NCI-H2196 treated with DMSO at 0.1 percent for 48 hours (cell line): ENCODE results near the gene HLA-DPB1.

ENCODE experiments used
- DNase-seq: peaks from one replicate; lab custom pipeline; 2025; ENCODE audit not compliant: unreplicated experiment; lab: John Stamatoyannopoulos, UW

HLA-DPB1 gene

GRCh38 chr6:33070909-33071308, 4.9 kb upstream of the HLA-DPB1 start:
- DNase-seq, result no peak

DNA sequence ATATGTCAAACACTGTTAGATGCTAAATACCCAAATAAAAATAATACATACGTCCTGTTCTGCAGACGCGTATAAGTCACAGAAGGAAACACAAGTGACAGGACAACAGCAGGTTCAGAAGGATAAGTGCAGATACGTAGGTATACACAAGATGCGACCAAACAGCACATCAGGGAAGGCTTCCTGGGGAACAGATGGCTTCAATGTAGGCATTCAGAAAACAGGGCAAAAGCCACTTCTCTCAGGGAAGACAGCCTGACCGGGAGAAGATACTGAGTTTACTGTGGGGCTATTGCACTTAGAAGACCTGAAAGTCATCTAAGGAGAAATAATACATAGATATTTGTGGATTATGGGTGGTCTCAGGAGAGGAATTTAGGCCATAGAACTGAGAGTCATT, 4.2 kb upstream of the HLA-DPB1 start:
- DNase-seq, result no peak

- DNase-seq, result no peak
Measured at GRCh38 chr6:33072508-33073100, 3.2 kb upstream of the HLA-DPB1 start.

DNA sequence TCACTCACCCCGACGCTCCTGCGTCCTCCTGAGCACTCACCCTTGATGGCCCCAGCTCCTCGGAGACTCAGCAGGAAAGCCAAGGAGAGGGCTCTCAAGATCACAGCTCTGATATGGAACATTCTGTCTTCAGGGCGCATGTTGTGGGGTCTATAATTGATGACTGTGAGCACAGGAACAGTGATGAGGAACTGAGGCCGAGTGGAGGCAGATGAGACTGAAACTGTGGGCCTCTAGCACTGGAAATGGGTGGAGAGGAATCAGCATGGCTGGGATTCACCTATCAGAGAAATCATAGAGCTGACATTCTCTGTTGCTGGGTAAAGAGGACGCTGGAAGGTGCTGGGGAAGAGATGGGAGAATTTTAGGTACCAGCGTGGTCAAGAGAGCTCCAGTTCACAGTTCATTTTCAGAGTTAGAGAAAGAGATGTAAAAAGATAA, 2.3 kb upstream of the HLA-DPB1 start, which contains the start of gene HLA-DPA1:
Gene HLA-DPA1 (minus strand): TSS at position 219 of the 441 bp plus-strand sequence.
- no peak for DNase-seq

- no peak for DNase-seq
Measured at GRCh38 chr6:33075208-33075567, 602 bp upstream of the HLA-DPB1 start.

DNA sequence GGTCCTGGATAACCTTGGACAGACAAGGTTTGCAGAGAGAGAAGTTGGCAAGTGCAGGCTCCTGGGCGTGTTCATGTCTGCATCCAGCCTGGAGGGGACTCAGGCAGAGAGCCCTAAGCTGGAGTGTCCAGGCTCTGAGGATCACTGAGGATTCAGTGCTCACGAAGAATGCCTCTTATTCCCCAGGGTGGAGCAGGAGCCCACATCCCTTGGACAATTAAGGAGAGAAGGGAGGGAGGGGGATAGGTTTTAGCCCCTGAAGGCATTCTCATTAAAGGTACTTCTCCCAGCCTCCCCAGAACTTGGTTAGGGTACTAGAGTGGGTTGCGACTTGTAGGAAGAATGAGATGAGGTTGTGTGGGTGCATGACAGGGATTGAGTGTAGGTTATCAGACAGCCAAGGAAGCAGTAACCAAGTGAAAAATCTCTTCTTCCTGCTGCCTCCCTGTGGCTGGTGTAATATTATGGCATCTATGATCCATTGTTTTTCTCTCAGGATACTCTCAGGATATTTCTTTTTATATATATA, 680 bp downstream of the HLA-DPB1 start:
- DNase-seq, result no peak

GRCh38 chr6:33077908-33078307, 2.1 kb downstream of the HLA-DPB1 start:
- no peak for DNase-seq

DNA sequence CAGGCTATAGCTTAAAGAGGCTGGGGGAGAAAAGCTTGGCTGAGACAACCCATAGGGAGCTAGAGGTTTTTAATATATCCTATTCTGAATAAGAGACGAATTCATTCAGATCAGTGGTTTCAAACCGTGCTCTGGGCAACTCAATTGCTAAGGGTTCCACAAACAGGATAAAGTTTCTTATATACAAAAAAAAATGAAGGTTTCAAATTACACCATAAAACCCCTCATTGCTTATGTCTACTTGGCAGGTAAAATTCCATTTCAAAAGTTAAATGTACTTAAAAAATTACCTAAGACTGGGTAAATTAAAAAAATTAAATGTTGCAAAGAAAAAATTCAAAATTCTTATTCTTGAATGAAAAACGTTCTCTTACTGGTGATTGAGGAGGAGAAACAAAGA, 2.7 kb downstream of the HLA-DPB1 start:
- DNase-seq, result no peak

- no peak for DNase-seq
Measured at GRCh38 chr6:33078919-33079521, 3.2 kb downstream of the HLA-DPB1 start.

DNA sequence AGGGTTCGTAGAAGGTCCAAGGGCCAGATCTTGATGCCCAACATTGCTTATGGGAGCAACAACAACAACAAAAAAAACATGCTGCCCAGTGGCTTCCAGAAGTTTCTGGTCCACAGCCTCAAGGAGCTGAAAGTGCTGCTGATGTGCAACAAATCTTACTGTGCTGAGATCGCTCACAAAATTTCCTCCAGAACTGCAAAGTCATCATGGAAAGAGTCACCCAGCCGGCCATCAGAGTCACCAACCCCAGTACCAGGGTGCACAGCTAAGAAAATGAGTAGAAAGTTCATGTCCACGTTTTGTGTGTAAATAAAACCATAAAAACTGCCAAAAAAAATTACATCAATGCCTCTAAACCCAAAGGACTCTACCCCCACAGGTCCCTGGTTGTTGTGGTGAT, 3.8 kb downstream of the HLA-DPB1 start:
- DNase-seq, result no peak

DNA sequence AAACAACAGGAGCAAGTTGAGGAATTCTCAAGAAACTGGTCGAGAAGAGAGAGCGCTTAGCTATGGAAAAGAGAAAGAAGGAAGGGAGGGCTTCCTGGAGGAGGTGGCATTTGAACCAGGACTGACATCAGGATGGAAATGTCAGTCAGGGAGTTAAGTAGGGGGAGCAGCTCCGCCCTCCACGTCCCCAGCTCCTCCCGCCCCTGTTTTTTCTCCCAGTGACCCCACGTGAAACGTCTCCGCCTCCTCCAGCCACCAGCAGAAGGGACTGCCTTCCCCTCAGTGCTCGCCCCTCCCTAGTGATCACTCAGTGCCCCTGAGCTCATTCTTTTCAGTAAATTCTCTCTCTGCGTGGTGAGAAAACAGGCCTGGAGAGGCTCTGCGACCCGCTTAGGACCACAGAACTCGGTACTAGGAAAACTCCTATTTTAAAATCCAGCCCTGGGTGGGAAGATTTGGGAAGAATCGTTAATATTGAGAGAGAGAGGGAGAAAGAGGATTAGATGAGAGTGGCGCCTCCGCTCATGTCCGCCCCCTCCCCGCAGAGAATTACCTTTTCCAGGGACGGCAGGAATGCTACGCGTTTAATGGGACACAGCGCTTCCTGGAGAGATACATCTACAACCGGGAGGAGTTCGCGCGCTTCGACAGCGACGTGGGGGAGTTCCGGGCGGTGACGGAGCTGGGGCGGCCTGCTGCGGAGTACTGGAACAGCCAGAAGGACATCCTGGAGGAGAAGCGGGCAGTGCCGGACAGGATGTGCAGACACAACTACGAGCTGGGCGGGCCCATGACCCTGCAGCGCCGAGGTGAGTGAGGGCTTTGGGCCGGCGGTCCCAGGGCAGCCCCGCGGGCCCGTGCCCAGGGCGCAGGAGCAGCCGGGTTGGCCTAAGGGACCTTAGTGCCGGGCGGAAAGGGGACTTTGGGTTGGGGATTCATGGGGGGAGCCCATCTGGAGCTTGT, 4.6 kb downstream of the HLA-DPB1 start:
- no peak for DNase-seq

- DNase-seq, result no peak
Measured at GRCh38 chr6:33081098-33081824, 5.5 kb downstream of the HLA-DPB1 start.

DNA sequence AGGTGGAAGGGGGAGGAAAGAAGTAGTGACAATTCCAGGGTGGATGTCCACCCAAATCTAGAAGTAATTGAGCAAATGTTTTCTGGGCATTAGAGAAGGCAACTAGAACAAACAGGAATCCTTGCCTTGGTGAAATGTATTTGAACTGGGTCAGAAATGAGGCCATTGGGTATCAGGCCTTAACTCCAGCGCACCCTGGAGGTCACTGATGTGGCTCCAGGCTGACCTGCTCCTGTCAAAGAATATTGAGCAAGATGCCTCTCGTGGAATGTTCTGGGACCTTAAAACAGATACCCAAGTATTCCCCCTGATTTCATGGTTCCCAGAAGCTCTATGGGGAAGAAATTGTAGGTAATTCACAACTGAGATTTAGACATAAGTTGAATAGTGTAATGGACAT, 6.9 kb downstream of the HLA-DPB1 start:
- no peak for DNase-seq

DNA sequence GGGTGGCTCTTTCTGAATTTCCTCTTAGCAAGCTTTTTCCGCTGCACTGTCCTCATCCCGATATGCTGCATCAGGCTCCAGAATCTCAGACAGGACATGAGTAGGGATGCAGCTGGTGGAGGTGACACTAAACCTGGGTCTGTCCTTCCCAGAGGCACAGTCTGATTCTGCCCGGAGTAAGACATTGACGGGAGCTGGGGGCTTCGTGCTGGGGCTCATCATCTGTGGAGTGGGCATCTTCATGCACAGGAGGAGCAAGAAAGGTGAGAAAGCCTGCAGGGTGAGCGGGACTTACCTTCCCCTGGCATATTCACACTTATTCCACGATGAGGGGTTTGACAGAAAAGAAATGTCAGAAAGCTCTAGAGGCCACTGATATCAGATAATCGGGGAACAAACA, 9.8 kb downstream of the HLA-DPB1 start:
- DNase-seq, result no peak

DNA sequence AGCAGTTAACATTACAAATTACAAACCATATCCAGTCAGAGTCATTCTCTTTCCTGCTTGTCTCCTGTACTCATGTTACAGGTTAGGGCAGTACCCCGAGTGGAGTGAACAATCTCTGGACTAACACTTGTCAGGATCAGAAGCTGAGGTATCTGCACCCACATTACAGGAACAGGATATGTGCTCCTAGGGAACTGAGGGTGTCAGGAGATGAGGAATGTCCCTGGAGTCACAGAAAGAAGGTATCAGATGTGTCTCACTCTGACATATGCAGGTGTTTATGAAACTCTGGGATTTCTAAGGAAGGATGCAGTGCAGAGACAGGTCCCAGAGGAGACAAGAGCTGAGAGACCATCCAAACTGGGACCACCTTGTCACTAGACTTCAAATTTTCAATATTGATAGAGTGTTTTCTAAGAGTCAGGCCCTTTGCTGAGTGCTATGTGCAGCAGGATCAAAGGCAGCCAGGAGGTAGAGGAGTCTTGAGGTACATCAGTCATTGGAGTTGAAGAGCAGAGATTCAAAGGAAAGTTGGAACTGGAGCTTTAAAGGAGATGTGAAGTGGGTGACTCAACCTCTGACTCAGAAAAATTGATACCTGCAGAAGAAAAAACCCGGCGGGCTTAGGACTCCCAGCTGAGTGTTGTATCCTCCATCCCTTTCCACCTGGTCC, 12.6 kb downstream of the HLA-DPB1 start:
- DNase-seq, result no peak

DNA sequence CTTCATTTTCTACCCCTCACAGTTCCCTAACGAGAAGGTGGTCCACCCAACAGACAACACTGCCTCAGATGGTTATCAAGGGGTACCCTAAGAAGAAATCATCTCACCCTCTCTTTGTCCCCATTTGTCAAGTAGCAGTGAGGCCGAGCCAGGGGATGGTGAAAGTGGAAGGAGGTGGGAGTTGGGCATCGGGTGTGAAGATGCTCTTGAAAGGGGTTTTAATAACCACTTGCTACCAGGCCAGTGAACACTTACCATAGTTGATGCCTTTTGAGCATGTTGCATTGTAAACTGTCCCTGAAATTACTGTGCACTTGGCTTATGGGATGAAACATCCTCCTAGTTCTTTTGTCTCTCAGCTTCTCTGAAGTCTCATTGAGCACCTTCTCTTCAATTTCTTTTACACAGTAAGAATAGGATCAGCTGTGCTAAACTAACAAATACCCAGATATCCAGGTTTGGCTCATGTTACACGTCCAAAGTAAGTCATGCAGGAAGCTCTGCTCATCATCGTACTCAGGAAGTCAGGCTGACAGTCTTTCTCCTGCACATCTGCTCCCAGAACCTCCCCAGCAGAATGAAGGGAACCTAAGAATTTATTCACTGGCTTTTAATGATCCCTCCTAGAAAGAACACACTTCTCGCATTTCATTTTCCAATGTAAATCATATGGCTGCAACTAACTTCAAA, 13.3 kb downstream of the HLA-DPB1 start:
- DNase-seq, result no peak

DNA sequence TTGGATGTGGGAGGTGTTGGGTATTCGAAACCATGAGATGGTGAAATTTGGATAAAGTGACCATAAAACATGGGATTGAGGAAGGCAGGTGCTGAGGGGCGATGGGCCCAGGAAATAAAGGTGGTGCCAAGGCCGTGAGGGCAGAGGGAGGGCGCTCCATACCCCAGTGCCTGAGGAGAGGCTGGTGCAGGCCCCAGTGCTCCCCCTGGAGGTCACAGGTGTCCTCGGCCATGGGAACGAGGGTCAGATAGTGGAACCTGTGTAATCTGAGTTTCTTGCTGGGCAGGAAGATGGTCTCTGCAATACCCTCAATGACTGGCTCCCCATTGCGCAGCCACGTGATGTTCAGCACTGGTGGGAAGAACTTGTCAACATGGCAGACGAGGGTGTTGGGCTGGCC, 16.2 kb downstream of the HLA-DPB1 start:
- DNase-seq, result no peak

- DNase-seq, result no peak
Measured at GRCh38 chr6:33092385-33092784, 16.6 kb downstream of the HLA-DPB1 start.

DNA sequence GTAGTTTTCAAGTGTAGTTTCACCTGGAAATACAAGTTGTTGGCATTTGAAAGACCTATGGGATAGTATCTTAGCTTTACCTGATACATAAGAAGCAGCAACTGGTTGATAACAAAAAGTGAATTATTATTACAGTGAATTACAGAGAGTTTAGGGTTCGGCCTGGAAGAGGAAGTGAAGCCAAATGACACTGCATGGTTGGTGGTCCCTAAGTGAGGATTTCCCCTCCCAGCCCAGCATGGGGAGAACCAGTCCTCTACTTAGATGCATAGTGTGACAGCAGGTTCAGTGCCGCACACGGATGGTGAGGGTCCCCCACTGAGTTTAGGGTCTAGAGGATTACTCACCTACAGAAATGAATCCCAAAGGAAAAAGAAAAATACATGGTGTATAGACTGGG, 18.1 kb downstream of the HLA-DPB1 start:
- no peak for DNase-seq

DNA sequence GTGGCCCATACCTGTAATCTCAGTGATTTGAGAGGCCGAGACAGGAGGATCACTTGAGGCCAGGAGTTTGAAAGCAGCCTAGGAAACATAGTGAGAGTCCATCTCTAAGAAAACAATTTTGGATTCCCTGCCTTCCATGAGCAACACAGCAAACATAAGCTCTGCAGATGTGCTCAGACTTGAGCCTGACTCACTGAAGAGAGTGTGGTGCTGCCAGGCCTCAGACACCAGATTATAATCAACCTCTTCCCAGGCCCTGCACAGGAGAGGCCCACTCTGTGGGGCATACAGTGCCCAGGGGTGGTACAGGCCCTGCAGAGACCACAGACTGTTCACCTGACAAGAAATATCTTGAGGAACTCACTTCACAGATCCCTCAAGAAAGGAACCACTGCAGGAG, 19.9 kb downstream of the HLA-DPB1 start:
- DNase-seq, result no peak
